Heart left ventricle (tissue), 13 donors: Measurements from ENCODE around the gene RBM23.
"Not testable (repeated sequence)": the region's sequence is repeated elsewhere in the genome, so short reads cannot be mapped to it uniquely, and the experiment has no call there.

Source experiments
- CTCF ChIP-seq, 12 donors: fragments of 200-600 bp; sonication (generic) in 4 of 12; IDR thresholded peaks; one replicate each; pipeline versions ENCODE4 v1.5.0 to v1.8.0; 2018 to 2022; ENCODE audit warnings: antibody characterized with exemption in 12 of 12, mild to moderate bottlenecking in 5 of 12
- POLR2A ChIP-seq, 2 donors: fragments of 450-650 bp; IDR thresholded peaks; one replicate each; pipeline ENCODE4 v1.6.1; 2017; ENCODE audit warnings: antibody characterized with exemption in 2 of 2, mild to moderate bottlenecking in 2 of 2, moderate library complexity in 2 of 2
- donor health status: ischemic (EF 13 %, LVEDD 7.1; RV severe dilation, severe dysfunction).
- donor health status: DM: no; HTN: yes; CAD: no.
- donor health status: DM: no; HTN: no; CAD: no.
- donor health status: ischemic (EF 25% LVEDD 6.9; RV normal size, moderate dysfunction).
- donor health status: ischemic (EF 25% LVEDD 5.7; RV mildly dilated, moderate dysfunction).
- donor health status: ischemic (EF 35%, LVEDD 5.7; RV mildly dilated, moderate dysfunction).
- donor health status: nonischemic (EF 11% LVEDD 7.7; RV severe dilation, severe dysfunction).
- donor health status: DM: yes; HTN: yes; CAD: no.
- donor health status: PGD.
- donor health status: ischemic (EF 29% LVEDD 5.4; RV normal size, mild dysfunction).
- donor health status: nonischemic (EF 23%, LVEDD 6.1; RV moderate dilation, normal function).

DNA sequence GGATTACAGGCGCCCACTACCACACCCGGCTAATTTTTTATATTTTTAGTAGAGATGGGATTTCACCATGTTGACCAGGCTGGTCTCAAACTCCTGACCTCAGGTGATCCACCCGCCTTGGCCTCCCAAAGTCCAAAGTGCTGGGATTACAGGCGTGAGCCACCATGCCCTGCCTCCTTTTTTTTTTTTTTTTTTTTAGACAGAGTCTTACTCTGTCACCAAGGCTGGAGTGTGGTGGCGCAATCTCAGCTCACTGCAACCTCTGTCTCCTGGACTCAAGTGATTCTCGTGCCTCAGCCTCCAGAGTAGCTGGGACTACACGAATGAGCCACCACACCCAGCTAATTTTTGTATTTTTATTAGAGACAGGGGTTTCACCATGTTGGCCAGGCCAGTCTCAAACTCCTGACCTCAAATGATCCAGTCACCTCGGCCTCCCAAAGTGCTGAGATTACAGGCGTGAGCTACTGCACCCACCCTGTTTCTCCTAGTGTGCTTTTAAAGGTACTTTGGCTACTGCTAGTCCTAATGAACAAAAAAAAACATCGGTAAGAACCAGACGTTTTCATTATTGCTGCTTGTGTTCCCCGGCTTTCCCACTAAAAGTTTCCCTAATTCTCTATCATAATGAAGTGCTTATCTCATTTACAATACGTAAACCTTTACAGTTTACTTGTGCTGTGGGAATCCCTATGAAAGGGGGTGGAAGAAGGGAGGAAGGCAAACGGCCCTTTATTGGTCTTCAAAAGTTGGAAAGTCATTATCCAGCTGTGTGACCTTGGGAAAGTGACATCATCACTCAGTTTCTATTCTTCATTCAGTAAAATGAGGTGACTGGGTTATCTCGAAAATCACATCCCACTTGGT is 47.2 kb upstream of the RBM23 start:
- TF ChIP-seq POLR2A, CTCF (IDR thresholded peaks at IDR 0.05): not testable (repeated sequence)
